Right lobe of liver (tissue), 6 donors: ENCODE measurements around the gene SCD. TPM values are rescaled to one million over a fixed set of nuclear protein-coding genes. Genes with fewer than 3 reads are reported as not detected.

Experiments used
- ATAC-seq, 4 donors: fragments of 200-7000 bp; cut with Tn5 transposase; one replicate each; pipeline ENCODE4 v1.9.1; 2020; ENCODE audit warnings: mild to moderate bottlenecking in 4 of 4, moderate library complexity in 4 of 4
- DNase-seq, 3 donors: peaks; one replicate each; pipeline ENCODE4 v3.0.0-alpha.2; 2020
- H3K27ac ChIP-seq, 3 donors: fragments of 200-600 bp; one replicate each; pipeline ENCODE4 v1.8.0; 2022
- H3K27me3 ChIP-seq, 2 donors: fragments of 200-600 bp; one replicate each; pipeline ENCODE4 v1.8.0; 2022
- H3K36me3 ChIP-seq, 4 donors: fragments of 200-600 bp; sonication (generic) in 1 of 4; one replicate each; pipeline versions ENCODE4 v1.5.1 to v1.8.0; 2017 to 2022; ENCODE audit warnings: control low read depth in 1 of 4
- H3K4me1 ChIP-seq, 4 donors: fragments of 200-600 bp; sonication (generic) in 1 of 4; one replicate each; pipeline versions ENCODE4 v1.5.1 to v1.8.0; 2017 to 2022; ENCODE audit warnings: control low read depth in 1 of 4
- H3K4me3 ChIP-seq, 3 donors: fragments of 200-600 bp; one replicate each; pipeline ENCODE4 v1.8.0; 2022
- H3K9me3 ChIP-seq, 4 donors: fragments of 200-600 bp; sonication (generic) in 1 of 4; one replicate each; pipeline versions ENCODE4 v1.5.1 to v1.8.0; 2017 to 2022; ENCODE audit warnings: control low read depth in 1 of 4
- POLR2A ChIP-seq: fragments of 450-650 bp; IDR thresholded peaks from one replicate; pipeline ENCODE4 v1.6.1; 2017; ENCODE audit warnings: antibody characterized with exemption, mild to moderate bottlenecking
- WGBS: methylation state at CpG from one replicate; pipeline ENCODE4 v1.1.6; 2018; ENCODE audit warnings: low coverage, low lambda C conversion rate; ENCODE audit not compliant: insufficient coverage; ENCODE audit errors: missing lambda C conversion rate; 5-methylcytosine and 5-hydroxymethylcytosine counted together
- intact Hi-C, 2 donors: fragments of 100-400 bp; cut with DNase I; formaldehyde crosslinking; loops; one replicate each; pipeline versions ENCODE4 v1.11.2 to v1.14.1; 2022
- total RNA-seq, 6 experiments: library from RNA; depleted of rRNA in 2 of 6; stranded (reverse); fragments of >200 nt in 2 of 6; fragmentation: NEBNext Ultra II Directional in 3 of 6; extraction: Animal tissue kit (Norgen Biotek cat#: 25700) in 3 of 6; gene quantifications; one replicate each; pipeline versions ENCODE4 v1.1.0 to v1.2.4, GENCODE V29; 2016 to 2023
- TF ChIP-seq, protein P1 (sequence below), 4 donors: fragments of 200-600 bp in 3 of 4; fragments of 450-650 bp in 1 of 4; IDR thresholded peaks; one replicate each; pipeline versions ENCODE4 v1.5.1 to v1.8.0; 2016 to 2022; ENCODE audit warnings: antibody characterized with exemption in 4 of 4, mild to moderate bottlenecking in 2 of 4
- donor health status: DM: no; HTN: yes; CAD: no.
- donor health status: DM: no; HTN: no; CAD: no.
- donor health status: DM: no; HTN: no; CAD: no.
- donor health status: DM: no; HTN: yes; CAD: no.
- donor health status: DM: no; HTN: yes; CAD: no.

The SCD gene
- total RNA-seq, 6 experiments from 2014 or later = 38.3 to 599 (median 220) TPM

DNA sequence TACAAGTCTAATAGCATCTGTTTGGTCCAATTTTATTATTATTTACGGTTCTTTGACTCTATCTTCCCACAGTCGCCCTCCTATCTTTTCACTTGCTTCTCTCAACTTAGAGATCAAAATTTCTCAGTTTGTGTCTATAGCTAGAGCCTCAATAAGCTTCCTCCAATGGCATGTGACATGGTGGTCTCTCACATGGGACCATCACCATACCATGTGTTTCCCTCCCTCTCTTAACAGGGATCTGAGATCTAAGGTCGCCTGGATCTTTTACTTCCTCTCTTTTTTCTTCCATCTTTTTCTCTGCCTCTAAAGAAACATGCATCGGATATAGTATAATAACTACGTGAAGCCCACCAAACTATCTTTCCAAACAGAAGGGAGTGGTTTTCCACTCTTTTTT is 18.8 kb upstream of the SCD start:
- WGBS = 54% methylated on average over 5 of the region's 5 CpGs
- Histone ChIP-seq H3K27ac (no peak overlapping the region), H3K4me3 (no peak overlapping the region), H3K36me3 (no peaks in the 10 kb centered on the region), H3K4me1 (no peaks in the 10 kb centered on the region), H3K27me3 (no peaks in the 10 kb centered on the region), H3K9me3 (no peaks in the 10 kb centered on the region)
- intact Hi-C loops = loop anchor here in 1 of 2 donors (10.0 kb wide), 1 partner anchor 547 kb away; no protein-coding TSS in a partner anchor
- DNase-seq = no peak
- ATAC-seq = no peak
- TF ChIP-seq, protein P1, sequence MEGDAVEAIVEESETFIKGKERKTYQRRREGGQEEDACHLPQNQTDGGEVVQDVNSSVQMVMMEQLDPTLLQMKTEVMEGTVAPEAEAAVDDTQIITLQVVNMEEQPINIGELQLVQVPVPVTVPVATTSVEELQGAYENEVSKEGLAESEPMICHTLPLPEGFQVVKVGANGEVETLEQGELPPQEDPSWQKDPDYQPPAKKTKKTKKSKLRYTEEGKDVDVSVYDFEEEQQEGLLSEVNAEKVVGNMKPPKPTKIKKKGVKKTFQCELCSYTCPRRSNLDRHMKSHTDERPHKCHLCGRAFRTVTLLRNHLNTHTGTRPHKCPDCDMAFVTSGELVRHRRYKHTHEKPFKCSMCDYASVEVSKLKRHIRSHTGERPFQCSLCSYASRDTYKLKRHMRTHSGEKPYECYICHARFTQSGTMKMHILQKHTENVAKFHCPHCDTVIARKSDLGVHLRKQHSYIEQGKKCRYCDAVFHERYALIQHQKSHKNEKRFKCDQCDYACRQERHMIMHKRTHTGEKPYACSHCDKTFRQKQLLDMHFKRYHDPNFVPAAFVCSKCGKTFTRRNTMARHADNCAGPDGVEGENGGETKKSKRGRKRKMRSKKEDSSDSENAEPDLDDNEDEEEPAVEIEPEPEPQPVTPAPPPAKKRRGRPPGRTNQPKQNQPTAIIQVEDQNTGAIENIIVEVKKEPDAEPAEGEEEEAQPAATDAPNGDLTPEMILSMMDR (IDR thresholded peaks at IDR 0.05) = no peak
- no peak for TF ChIP-seq POLR2A

DNA sequence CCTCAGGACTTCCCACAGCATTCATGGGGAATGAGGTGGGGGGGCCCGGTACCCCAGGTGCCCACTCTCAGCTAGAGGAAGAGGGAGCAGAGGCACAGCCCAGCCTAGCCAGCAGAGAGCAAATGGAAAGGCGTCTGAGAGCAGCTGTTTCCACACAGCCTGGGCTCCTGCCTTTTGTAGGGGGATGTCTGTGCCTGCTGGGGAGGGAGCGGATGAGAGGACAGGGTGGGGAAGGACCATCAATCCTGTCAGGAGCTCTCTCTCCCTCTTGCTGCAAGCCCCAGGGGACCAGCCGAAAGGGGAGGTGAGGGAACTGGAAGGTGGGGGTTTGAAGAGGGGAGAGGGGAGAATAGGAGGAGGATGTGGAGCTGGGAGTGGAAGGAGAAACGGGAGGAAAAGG is 17.0 kb upstream of the SCD start, which contains the start of gene PKD2L1:
Gene PKD2L1 (minus strand): TSS at position 150 of the 400 bp plus-strand sequence. CDS start 125 bp downstream, at position 25.
- H3K4me1 ChIP-seq = no peaks in the 10 kb centered on the region
- DNase-seq (no peak), ATAC-seq (no peak)
- H3K4me3 ChIP-seq = no peak within 1 kb of the TSS
- no peak within 1 kb of the TSS for H3K27ac ChIP-seq
- no peaks in the 10 kb centered on the region for H3K36me3 ChIP-seq
- H3K27me3 ChIP-seq = no peaks in the 10 kb centered on the region
- TF ChIP-seq, protein P1 (IDR thresholded peaks at IDR 0.05) = no peak
- no peak for TF ChIP-seq POLR2A
- intact Hi-C loops = loop anchor here (5.0 to 10.0 kb wide), 2 partner anchors 107 to 175 kb away; no protein-coding TSS in a partner anchor
- 64% methylated on average over 4 of the region's 5 CpGs for WGBS
- no peaks in the 10 kb centered on the region for H3K9me3 ChIP-seq

DNA sequence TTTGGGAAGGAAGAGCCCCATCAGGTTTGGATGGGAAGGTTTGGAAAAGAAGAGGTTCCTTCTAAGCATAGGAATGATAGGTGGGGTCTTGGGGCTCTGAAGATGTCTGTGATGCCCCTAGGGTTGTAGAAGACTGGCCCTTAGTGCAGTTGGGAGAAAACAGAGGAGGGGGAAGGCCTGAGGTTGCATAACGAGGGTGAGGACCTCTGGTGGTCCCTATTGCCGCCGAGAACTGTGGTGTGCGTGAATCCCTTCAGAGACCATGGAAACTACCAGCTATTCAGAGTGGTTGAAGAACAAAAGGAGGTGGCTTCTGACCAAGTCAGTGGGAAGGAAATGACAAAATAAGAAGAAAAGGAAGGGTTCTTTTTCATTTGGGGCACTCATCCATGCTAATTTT is 13.9 kb upstream of the SCD start:
- DNase-seq (no peak), ATAC-seq (no peak)
- 43% methylated on average over 4 of the region's 4 CpGs for WGBS
- Histone ChIP-seq H3K27ac (no peak overlapping the region), H3K9me3 (no peaks in the 10 kb centered on the region), H3K27me3 (no peaks in the 10 kb centered on the region), H3K4me1 (no peaks in the 10 kb centered on the region), H3K36me3 (no peaks in the 10 kb centered on the region), H3K4me3 (no peak overlapping the region)
- intact Hi-C loops = loop anchor here (5.0 to 10.0 kb wide), 2 partner anchors 104 to 172 kb away; no protein-coding TSS in a partner anchor
- TF ChIP-seq, protein P1 (IDR thresholded peaks at IDR 0.05) = no peak
- TF ChIP-seq POLR2A = no peak

DNA sequence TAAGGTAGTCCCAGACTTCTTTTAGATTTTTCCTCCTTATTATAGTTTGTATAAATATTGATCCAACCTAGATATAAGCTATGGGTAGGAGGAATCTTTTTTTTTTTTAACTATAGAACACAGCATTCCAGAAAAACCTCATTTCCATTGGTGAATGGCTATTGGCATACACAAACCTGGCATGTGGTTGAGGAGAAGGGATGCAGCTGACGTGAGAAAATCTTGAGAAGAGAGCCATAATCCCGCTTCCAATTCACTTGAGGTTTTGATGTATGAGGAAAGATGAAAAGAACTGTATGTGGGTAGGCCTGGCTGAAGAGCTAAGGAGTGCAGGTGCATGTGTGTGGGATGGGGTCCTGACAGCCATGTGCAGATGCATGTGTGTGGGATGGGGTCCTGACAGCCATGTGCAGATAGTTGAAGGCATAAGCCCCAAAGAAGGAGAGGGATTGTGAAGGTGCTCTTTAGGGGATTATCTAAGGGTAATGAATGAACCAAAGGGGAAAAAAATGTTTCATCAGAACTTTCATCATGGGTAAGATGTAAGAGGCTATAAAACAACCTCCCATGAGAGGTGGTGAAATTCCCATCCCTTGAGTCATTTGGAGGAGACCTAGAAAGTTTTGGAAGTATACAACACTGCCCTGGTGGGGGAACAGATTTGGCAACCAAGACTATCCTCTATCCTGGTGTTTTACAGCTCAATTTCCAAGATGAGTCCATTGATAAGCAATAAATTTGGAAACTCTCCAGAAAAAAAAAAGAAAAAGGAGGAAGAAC is 13.2 kb upstream of the SCD start:
- intact Hi-C loops = loop anchor here (5.0 to 10.0 kb wide), 2 partner anchors 103 to 171 kb away; no protein-coding TSS in a partner anchor
- Histone ChIP-seq H3K27me3 (no peaks in the 10 kb centered on the region), H3K9me3 (no peaks in the 10 kb centered on the region), H3K36me3 (no peaks in the 10 kb centered on the region), H3K4me3 (no peak overlapping the region), H3K4me1 (no peaks in the 10 kb centered on the region), H3K27ac (no peak overlapping the region)
- TF ChIP-seq, protein P1 (IDR thresholded peaks at IDR 0.05) = no peak
- TF ChIP-seq POLR2A = no peak
- WGBS = 85% methylated on average over 2 of the region's 2 CpGs
- ATAC-seq = no peak
- DNase-seq = no peak
